HepG2 (cell line): Measurements from ENCODE around the gene SYT17. TPM values are rescaled to one million over a fixed set of nuclear protein-coding genes. Genes with fewer than 3 reads are reported as not detected.

Experiments
- ASH2L ChIP-seq: fragments of 300-600, 200-600 bp; sonication (generic); IDR thresholded peaks from 2 replicates; pipeline ENCODE4 v1.7.0; 2017; ENCODE audit warnings: low read depth, mild to moderate bottlenecking, moderate library complexity, mixed read lengths, low read length; ENCODE audit not compliant: insufficient read length
- CBFB ChIP-seq: sonication (generic); formaldehyde crosslinking; IDR thresholded peaks from 2 replicates; pipeline ENCODE4 v1.4.0; 2020; ENCODE audit warnings: missing genetic modification reagents
- FOXK2 ChIP-seq: fragments of 450-650 bp; IDR thresholded peaks from 2 replicates; pipeline ENCODE4 v1.6.1; 2016
- GABPB1 ChIP-seq: IDR thresholded peaks from 2 replicates; pipeline ENCODE4 v1.6.1; 2016; ENCODE audit warnings: mild to moderate bottlenecking, missing genetic modification reagents, moderate library complexity, missing compliant biosample characterization
- IKZF1 ChIP-seq: fragments of 450-650 bp; IDR thresholded peaks from 2 replicates; pipeline ENCODE4 v1.7.1; 2016
- IRX3 ChIP-seq: sonication (generic); formaldehyde crosslinking; IDR thresholded peaks from 2 replicates; pipeline ENCODE4 v1.8.1; 2023; ENCODE audit warnings: mild to moderate bottlenecking, low read depth, missing genetic modification reagents, borderline replicate concordance
- JUN ChIP-seq: sonication (generic); formaldehyde crosslinking; IDR thresholded peaks from 2 replicates; pipeline ENCODE4 v1.4.0; 2020; ENCODE audit warnings: mild to moderate bottlenecking, missing genetic modification reagents
- MED8 ChIP-seq: sonication (generic); formaldehyde crosslinking; IDR thresholded peaks from 2 replicates; pipeline ENCODE4 v1.8.1; 2023; ENCODE audit warnings: mild to moderate bottlenecking, missing genetic modification reagents; ENCODE audit not compliant: insufficient replicate concordance
- POLR2A ChIP-seq, 2 experiments: IDR thresholded peaks; 2 replicates each; pipeline ENCODE4 v1.6.1; 2011; ENCODE audit warnings: low read depth in 2 of 2, low read length in 2 of 2, mild to moderate bottlenecking in 1 of 2, moderate library complexity in 1 of 2; ENCODE audit not compliant: insufficient read depth in 1 of 2
- TCF7L2 ChIP-seq: IDR thresholded peaks from 2 replicates; pipeline ENCODE4 v1.6.1; 2011; ENCODE audit warnings: mild to moderate bottlenecking, low read depth, low read length, moderate library complexity
- ZFY ChIP-seq: sonication (generic); formaldehyde crosslinking; IDR thresholded peaks from 2 replicates; pipeline ENCODE4 v1.4.0; 2020; ENCODE audit warnings: missing genetic modification reagents
- ZSCAN29 ChIP-seq: sonication (generic); formaldehyde crosslinking; conservative IDR thresholded peaks from 2 replicates; pipeline ENCODE4 v1.4.0; 2020; ENCODE audit warnings: mild to moderate bottlenecking, missing genetic modification reagents
- polyA plus RNA-seq, 8 experiments: library from polyadenylated mRNA; depleted of rRNA in 3 of 8; stranded (reverse) in 7 of 8; unstranded in 1 of 8; fragments of >200 nt; fragmentation: Illumina TruSeq in 4 of 8; extraction: Trizol in 4 of 8; gene quantifications; 2 replicates each; pipeline versions ENCODE4 v1.2.1 to v1.2.3, GENCODE V29; 2011 to 2016; ENCODE audit warnings: low read depth in 4 of 8, missing spikeins in 1 of 8, mixed read lengths in 1 of 8; ENCODE audit not compliant: insufficient read depth in 1 of 8
- total RNA-seq, 5 experiments: library from RNA; depleted of rRNA; stranded (reverse); fragments of >200 nt; fragmentation: Illumina TruSeq; extraction: Trizol; gene quantifications; 2 replicates each; pipeline ENCODE4 v1.2.3, GENCODE V29; 2016; ENCODE audit warnings: low read depth in 1 of 5
- TF ChIP-seq, protein P1 (sequence below): sonication (generic); formaldehyde crosslinking; IDR thresholded peaks from 2 replicates; pipeline ENCODE4 v1.4.0; 2020; ENCODE audit warnings: mild to moderate bottlenecking, missing genetic modification reagents
- TF ChIP-seq, protein P2 (sequence below): sonication (generic); formaldehyde crosslinking; IDR thresholded peaks from 2 replicates; pipeline ENCODE4 v1.9.0; 2021; ENCODE audit warnings: mild to moderate bottlenecking, missing genetic modification reagents

The SYT17 gene
- total and polyA plus RNA-seq, 2 of the 13 experiments (the other 11 are each of a cell fraction or from before 2014, with no cell fraction given): 0.44 TPM; not detected in 1

DNA sequence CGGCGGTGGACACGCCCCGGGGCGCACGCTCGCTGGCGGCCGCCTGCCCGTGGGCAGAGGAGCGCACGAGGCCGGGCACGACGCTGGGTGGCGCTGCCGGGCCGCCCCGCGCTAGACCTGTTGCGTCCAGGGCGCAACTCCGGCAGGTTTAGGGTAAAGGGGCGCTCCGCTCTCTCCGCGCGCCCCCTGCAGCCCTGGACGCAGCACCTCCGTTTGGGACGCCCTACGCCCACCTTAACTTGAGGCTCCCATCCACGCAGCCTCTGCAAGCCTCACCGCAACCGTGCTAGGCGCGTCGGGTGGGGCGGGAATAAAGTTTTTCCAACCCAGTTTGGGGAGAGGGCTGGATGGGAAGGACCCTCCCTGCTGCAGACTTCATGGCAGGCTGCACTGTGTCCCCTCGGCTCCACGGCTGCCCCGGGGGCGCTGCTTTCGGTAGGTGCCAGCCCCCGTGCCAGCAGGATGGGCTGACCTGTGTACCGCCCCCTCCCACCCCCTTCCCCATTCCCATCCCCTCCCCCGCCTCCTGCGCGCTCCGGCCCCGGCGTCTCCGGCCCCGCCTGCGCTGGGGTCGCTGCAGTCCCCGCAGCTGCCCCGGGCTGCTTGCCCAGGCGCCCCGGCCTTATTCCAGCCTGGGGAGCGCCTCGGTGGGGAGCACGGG is at the start of gene SYT17 (continued):
- no peak; the same call in 1 of the 2 replicates for TF ChIP-seq GABPB1 (CRISPR knock-in tag)
- TF ChIP-seq TCF7L2: no peak
- TF ChIP-seq ZFY: peak; percentile 42; the same call in 1 of the 2 replicates
- peak; percentile 62 for TF ChIP-seq MED8 (CRISPR knock-in tag)
- TF ChIP-seq, protein P1, sequence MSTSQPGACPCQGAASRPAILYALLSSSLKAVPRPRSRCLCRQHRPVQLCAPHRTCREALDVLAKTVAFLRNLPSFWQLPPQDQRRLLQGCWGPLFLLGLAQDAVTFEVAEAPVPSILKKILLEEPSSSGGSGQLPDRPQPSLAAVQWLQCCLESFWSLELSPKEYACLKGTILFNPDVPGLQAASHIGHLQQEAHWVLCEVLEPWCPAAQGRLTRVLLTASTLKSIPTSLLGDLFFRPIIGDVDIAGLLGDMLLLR (CRISPR knock-in tag): peak; percentile 75
- peak; percentile 43; the same call in 1 of the 2 replicates for TF ChIP-seq CBFB
- TF ChIP-seq, protein P2, sequence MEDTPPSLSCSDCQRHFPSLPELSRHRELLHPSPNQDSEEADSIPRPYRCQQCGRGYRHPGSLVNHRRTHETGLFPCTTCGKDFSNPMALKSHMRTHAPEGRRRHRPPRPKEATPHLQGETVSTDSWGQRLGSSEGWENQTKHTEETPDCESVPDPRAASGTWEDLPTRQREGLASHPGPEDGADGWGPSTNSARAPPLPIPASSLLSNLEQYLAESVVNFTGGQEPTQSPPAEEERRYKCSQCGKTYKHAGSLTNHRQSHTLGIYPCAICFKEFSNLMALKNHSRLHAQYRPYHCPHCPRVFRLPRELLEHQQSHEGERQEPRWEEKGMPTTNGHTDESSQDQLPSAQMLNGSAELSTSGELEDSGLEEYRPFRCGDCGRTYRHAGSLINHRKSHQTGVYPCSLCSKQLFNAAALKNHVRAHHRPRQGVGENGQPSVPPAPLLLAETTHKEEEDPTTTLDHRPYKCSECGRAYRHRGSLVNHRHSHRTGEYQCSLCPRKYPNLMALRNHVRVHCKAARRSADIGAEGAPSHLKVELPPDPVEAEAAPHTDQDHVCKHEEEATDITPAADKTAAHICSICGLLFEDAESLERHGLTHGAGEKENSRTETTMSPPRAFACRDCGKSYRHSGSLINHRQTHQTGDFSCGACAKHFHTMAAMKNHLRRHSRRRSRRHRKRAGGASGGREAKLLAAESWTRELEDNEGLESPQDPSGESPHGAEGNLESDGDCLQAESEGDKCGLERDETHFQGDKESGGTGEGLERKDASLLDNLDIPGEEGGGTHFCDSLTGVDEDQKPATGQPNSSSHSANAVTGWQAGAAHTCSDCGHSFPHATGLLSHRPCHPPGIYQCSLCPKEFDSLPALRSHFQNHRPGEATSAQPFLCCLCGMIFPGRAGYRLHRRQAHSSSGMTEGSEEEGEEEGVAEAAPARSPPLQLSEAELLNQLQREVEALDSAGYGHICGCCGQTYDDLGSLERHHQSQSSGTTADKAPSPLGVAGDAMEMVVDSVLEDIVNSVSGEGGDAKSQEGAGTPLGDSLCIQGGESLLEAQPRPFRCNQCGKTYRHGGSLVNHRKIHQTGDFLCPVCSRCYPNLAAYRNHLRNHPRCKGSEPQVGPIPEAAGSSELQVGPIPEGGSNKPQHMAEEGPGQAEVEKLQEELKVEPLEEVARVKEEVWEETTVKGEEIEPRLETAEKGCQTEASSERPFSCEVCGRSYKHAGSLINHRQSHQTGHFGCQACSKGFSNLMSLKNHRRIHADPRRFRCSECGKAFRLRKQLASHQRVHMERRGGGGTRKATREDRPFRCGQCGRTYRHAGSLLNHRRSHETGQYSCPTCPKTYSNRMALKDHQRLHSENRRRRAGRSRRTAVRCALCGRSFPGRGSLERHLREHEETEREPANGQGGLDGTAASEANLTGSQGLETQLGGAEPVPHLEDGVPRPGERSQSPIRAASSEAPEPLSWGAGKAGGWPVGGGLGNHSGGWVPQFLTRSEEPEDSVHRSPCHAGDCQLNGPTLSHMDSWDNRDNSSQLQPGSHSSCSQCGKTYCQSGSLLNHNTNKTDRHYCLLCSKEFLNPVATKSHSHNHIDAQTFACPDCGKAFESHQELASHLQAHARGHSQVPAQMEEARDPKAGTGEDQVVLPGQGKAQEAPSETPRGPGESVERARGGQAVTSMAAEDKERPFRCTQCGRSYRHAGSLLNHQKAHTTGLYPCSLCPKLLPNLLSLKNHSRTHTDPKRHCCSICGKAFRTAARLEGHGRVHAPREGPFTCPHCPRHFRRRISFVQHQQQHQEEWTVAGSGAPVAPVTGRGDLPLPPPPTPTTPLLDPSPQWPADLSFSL (CRISPR knock-in tag): no peak
- no peak for TF ChIP-seq ZSCAN29
- no peak for TF ChIP-seq IRX3 (CRISPR knock-in tag)
- TF ChIP-seq JUN (CRISPR knock-in tag): no peak
- TF ChIP-seq FOXK2: no peak
- TF ChIP-seq POLR2A (IDR thresholded peaks at IDR 0.05; ENCODE audit: insufficient read depth in 1 of 2, low read depth in 2 of 2, low read length in 2 of 2): no peak
- no peak for TF ChIP-seq ASH2L
- TF ChIP-seq IKZF1: no peak
